SK-N-MC (cell line): ENCODE measurements around the gene ZNF700.

Experiments
- EZH2 ChIP-seq: fragments of 200-600 bp; sonication (generic); IDR thresholded peaks from one replicate; pipeline ENCODE4 v1.6.1; 2017; ENCODE audit warnings: antibody characterized with exemption
- POLR2AphosphoS5 ChIP-seq: IDR thresholded peaks from 2 replicates; pipeline ENCODE4 v1.6.1; 2012; ENCODE audit warnings: mild to moderate bottlenecking, low read depth, low read length, borderline replicate concordance

GRCh38 chr19:11942008-11942842, 17.3 kb downstream of the ZNF700 start:
- TF ChIP-seq POLR2AphosphoS5 (no peak), EZH2 (no peak)
